Activated T-cell treated with anti-CD3 and anti-CD28 coated beads, Interleukin-2, amount 50 U/mL, for 4 hours (primary cell): ENCODE data around the gene AKT2. TPM values are rescaled to one million over a fixed set of nuclear protein-coding genes. Genes with fewer than 3 reads are reported as not detected.
"Not testable (repeated sequence)": the region's sequence is repeated elsewhere in the genome, so short reads cannot be mapped to it uniquely, and the experiment has no call there.

Source experiments
- ATAC-seq, 2 donors: fragments of 200-7000 bp; cut with Tn5 transposase; one replicate each; pipeline ENCODE4 v1.10.0; 2021
- DNase-seq: peaks from one replicate; pipeline ENCODE4 v3.0.0-alpha.2; 2020
- H3K27me3 Mint-ChIP-seq: one replicate; pipeline ENCODE4 v1.8.0; 2021; ENCODE audit warnings: low read depth, mixed read lengths
- H3K36me3 Mint-ChIP-seq: one replicate; pipeline ENCODE4 v1.8.0; 2022; ENCODE audit warnings: mixed read lengths; ENCODE audit not compliant: insufficient read depth
- H3K4me1 Mint-ChIP-seq: one replicate; pipeline ENCODE4 v1.8.0; 2021; ENCODE audit warnings: low read depth, mixed read lengths
- H3K4me3 Mint-ChIP-seq: one replicate; pipeline ENCODE4 v1.8.0; 2021; ENCODE audit warnings: mild to moderate bottlenecking, moderate library complexity, mixed read lengths
- H3K9me3 Mint-ChIP-seq: one replicate; pipeline ENCODE4 v1.8.0; 2021; ENCODE audit warnings: mixed read lengths
- total RNA-seq, 3 donors: library from RNA; stranded (reverse); gene quantifications; one replicate each; pipeline ENCODE4 v1.2.1, GENCODE V29; 2021

AKT2 gene
- total RNA-seq, 3 donors from 2014 or later: 147 to 158 (median 151) TPM

DNA sequence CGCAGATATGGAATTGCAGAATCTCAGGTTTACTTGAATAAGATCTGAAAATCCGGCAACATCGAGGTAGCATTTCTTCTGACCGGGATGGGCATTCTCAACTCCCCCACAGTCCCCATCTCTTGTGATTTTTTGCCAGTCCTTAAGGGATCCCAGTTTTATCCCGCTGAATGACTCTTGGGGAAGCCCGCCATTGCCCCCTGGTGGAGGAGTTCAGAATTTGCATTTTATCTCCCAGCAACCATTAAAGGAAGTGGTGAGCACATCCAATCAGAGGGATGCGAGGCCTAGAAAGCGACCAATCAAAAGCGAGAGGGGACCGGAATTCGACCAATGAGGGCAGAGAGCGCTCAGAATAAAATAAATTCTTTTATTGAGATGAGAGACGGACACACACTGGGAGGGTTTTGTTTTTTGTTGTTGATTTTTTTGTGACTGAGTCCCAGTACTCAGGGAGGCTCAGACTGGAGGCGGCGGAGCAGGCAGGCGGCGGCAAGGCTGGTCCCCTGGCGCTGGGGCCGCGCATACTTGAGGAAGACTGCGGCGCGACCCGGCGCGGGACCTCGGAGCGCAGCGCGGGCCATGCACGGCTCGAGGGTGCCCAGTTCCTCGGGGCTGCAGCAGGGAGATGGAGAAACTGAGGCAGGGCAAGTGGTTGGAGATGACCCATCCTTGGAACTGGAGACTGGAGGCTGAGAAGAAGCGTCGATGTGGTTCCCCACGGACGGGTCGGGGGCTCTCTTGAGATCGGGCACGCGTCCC, 63.1 kb downstream of the AKT2 start:
- peak overlapping the region; percentile 4 for H3K4me3 Mint-ChIP-seq
- H3K4me1 Mint-ChIP-seq: peaks cover 18% of the 10 kb centered on the region
- peak; percentile 65 for DNase-seq
- peaks cover 59% of the 10 kb centered on the region for H3K27me3 Mint-ChIP-seq
- H3K9me3 Mint-ChIP-seq: peaks cover 4% of the 10 kb centered on the region
- H3K36me3 Mint-ChIP-seq: no peaks in the 10 kb centered on the region
- peak; percentile 77 for ATAC-seq

DNA sequence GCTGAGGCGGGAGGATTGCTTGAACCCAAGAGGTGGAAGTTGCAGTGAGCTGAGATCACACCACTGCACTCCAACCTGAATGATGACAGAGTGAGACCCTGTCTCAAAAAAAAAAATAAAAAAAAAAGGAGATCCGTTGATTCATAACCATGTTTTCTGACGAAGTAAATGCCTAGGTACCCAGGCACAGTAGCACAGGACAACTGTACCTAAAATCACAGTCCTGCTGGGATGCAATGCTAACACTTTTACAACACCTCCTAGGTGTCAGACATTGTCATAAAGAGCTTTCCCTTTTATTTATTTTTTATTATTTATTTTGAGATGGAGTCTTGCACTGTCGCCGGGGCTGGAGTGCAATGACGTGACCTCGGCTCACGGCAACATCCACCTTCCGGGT, 64.5 kb downstream of the AKT2 start:
- peaks cover 15% of the 10 kb centered on the region for H3K4me1 Mint-ChIP-seq
- peaks cover 4% of the 10 kb centered on the region for H3K9me3 Mint-ChIP-seq
- peaks cover 62% of the 10 kb centered on the region for H3K27me3 Mint-ChIP-seq

DNA sequence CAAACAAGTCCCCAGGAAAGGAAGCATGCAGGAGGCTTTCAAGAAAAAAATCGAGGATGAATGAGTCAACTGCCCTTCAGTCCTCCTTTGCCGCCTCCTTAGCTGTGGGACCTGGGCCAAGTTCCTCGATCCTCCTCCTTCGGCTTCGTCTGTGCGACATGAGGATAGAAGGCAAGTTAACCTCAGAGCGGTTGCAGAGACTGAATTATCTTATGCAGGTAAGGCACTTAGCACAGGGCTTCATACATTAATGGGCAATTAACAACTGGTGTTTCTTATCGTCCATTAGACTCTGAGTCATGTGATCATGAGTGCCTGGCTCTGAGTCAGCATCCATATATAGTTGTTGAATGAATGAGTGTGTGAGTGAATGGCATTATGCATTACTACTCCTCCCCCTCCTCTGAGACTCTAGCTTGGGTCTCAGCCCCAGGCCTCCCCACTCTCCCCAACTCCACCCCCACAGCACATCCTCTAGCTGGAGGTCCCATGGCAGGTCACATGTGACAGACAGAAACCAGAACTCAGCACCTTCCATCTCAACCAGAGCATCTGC, 65.3 kb downstream of the AKT2 start:
- Mint-ChIP-seq H3K4me1 (peaks cover 12% of the 10 kb centered on the region), H3K36me3 (no peaks in the 10 kb centered on the region), H3K4me3 (no peak overlapping the region), H3K9me3 (peaks cover 4% of the 10 kb centered on the region), H3K27me3 (peaks cover 53% of the 10 kb centered on the region)
- ATAC-seq: peak; percentile 49 to 53
- no peak for DNase-seq

More for the DNA sequence above, 64.5 kb downstream of the AKT2 start:
- Mint-ChIP-seq H3K4me3 (no peak overlapping the region), H3K36me3 (no peaks in the 10 kb centered on the region)
- no peak for ATAC-seq
- DNase-seq: no peak

DNA sequence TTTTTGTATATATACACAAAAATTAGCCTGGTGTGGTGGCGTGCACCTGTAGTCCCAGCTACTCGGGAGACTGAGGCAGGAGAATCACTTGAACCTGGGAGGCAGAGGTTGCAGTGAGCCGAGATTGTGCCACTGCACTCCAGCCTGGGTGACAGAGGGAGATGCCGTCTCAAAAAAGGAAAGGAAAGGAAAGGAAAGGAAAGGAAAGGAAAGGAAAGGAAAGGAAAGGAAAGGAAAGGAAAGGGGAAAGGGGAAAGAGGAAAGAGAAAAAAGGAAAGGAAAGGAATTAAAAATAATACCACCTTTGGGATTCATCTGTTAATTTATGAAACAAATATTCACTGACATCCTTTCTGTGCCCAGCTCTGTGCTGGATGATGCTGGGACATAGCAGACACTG, 66.1 kb downstream of the AKT2 start:
- not testable (repeated sequence) for H3K36me3 Mint-ChIP-seq

DNA sequence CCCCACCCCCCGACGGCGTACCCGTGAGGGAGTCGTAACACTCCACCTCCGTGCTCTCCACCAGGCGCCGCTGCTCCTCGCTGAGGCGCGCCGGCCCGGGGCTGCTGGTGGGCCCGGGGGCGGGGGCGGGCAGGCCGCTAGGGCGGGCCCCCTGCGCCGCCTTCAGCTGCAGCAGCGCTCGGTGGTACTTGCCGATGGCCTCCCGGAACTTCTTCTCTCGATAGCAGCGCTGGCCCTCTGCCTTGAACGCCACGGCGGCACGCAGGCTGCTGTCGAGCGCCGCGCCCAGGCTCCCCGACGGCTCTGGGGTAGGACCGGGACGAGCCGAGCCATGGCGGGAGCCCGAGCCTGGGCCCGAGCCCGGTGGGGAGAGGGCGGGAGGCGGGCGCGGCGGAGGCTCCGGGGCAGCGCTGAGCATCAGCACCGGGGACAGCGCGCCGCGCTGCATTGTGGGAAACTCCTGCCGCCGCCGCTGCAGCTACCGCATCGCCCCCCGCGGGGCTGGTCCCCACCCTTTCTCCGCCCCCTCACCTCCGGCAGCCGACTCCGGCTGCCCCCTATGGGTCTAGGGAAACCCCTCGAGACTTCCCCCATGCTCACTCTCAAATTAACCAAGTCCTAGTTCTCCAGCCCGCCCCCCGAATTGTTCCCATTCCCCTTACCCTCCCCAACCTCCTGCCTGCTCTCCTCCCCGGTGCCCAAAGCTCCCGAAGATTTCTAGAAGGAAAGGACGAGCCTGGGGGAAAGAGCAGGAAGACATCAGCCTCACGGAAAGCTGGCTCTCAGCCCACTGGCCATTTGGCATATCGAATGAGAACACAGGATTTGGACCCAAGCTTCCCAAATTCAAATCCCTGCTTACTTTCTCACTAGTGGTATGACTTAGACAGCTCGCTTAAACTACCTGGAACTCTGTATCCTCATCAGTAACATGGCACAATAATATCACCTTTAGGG, 66.9 kb downstream of the AKT2 start, which contains the start of gene TTC9B:
TTC9B (minus strand) TSS at position 451 of the 957 bp plus-strand sequence; CDS start at position 448, 3 bp downstream.
- H3K36me3 Mint-ChIP-seq: no peaks in the 10 kb centered on the region
- H3K27me3 Mint-ChIP-seq: peaks cover 43% of the 10 kb centered on the region
- H3K4me3 Mint-ChIP-seq: no peak within 1 kb of the TSS
- H3K4me1 Mint-ChIP-seq: peaks cover 11% of the 10 kb centered on the region
- no peak for DNase-seq
- H3K9me3 Mint-ChIP-seq: peaks cover 4% of the 10 kb centered on the region
- ATAC-seq: peak; percentile 60 to 61

More for the DNA sequence above, 66.1 kb downstream of the AKT2 start:
- H3K9me3 Mint-ChIP-seq, H3K4me3 Mint-ChIP-seq, ATAC-seq, DNase-seq: not testable (repeated sequence)
- Mint-ChIP-seq H3K27me3 (peaks cover 45% of the 10 kb centered on the region), H3K4me1 (peaks cover 12% of the 10 kb centered on the region)

DNA sequence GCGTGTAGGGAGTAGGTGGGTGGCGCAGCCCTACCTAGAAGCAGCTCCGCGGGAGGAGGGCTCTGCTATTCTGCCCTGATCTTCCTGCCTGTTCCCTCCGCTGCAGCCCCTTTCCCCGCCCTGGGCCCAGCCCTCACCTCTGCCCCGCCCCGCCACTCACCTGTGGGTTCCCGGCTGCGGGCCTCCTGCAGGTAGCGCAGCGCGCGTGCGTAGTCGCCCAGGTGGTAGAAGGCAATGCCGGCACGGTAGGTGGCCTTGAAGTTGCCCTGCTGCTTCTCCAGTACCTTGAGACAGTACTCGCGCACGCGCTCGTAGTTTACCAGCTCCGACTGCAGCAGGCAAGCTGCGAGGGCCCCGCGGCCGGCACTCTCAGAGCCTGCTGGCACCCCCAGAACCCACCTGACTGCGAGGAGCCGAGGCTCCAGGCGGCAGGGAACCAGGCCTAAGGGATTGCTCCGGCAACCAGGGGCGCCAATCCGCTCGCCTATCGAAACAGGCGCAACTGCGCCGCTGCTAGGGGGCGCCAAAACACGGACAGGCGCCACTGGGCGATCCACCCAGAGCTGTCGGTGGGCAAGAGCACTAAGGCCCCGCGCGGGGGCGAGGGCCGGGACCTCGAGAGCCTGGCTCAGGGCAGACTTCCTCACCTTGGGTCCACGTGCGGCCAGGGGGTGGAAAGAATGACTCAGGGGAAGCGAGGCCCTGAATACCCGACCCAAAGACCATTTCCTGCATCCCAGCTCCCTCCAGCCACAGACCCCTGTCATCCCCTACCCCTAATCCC, 67.9 kb downstream of the AKT2 start:
- no peak for DNase-seq
- ATAC-seq: no peak
- Mint-ChIP-seq H3K36me3 (no peaks in the 10 kb centered on the region), H3K27me3 (peaks cover 43% of the 10 kb centered on the region), H3K9me3 (peaks cover 4% of the 10 kb centered on the region), H3K4me1 (peaks cover 11% of the 10 kb centered on the region), H3K4me3 (no peak overlapping the region)

DNA sequence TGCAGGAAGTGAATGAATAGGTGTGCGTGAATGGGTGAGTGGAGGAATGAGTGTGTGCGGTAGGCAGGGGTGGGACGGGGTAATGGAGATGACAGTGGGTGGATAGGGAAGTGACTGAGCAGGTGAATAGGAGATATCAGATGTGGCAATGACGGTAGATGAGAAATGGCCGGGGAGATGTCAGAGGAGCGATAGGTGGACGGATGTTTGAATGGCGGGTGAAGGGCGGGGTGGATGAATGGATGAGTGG, 68.4 kb downstream of the AKT2 start:
- Mint-ChIP-seq H3K27me3 (peaks cover 40% of the 10 kb centered on the region), H3K9me3 (no peaks in the 10 kb centered on the region), H3K4me3 (no peak overlapping the region), H3K4me1 (peaks cover 7% of the 10 kb centered on the region), H3K36me3 (no peaks in the 10 kb centered on the region)
- peak in 1 of 2 donors; percentile 19 for ATAC-seq
- no peak for DNase-seq

DNA sequence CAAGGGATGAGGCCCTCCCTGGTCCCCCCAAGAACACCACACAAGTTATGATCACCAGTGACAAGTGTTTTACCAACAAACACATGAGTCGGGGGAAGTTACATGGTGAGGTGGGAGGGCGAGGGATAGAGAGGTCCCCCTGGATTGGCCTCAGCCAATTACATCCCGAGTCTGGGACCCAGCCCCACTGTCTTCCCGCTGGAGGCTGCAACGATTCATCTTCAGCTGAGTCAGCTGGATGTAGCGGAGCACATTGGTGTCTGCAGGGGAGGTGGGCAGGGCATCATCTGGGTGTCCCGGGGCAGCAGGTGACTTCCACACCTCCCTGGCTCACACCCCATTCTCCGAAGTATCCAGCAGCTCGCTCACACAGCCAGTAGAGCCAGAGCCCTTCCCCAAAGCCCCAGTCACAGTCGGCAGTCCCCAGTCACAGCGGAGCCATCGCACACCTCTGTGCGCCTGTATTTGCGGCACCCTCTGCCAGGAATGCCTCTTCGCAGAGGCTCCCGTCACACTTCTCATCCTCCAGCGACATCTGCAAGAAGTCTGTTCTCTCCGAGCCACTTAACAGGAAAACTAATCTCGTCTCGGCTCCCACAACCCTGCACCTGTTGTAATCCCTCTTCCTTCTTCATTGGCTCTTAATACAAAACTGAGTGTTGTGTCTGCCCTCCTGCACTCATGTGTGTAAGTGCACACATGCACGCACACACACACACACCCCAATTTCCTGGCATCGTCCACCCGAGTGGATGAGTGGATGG, 69.0 kb downstream of the AKT2 start:
- Mint-ChIP-seq H3K4me3 (no peak overlapping the region), H3K9me3 (no peaks in the 10 kb centered on the region), H3K4me1 (peaks cover 7% of the 10 kb centered on the region), H3K36me3 (no peaks in the 10 kb centered on the region), H3K27me3 (peaks cover 40% of the 10 kb centered on the region)
- DNase-seq (no peak), ATAC-seq (no peak)

DNA sequence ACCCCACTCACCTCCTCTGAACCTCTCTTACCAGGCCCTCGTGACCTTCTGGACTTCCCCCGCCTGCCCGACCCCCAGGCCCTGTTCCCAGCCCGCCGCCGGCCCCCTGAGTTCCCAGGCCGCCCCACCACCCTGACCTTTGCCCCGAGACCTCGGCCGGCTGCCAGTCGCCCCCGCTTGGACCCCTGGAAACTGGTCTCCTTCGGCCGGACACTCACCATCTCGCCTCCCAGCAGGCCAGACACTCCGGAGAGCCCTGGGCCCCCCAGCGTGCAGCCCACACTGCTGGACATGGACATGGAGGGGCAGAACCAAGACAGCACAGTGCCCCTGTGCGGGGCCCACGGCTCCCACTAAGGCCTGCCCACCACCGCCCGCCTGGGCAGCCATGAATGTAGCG, 70.2 kb downstream of the AKT2 start:
- H3K27me3 Mint-ChIP-seq: peaks cover 35% of the 10 kb centered on the region
- H3K4me3 Mint-ChIP-seq: no peak overlapping the region
- H3K36me3 Mint-ChIP-seq: peaks cover 9% of the 10 kb centered on the region
- ATAC-seq (no peak), DNase-seq (no peak)
- peaks cover 5% of the 10 kb centered on the region for H3K4me1 Mint-ChIP-seq
- no peaks in the 10 kb centered on the region for H3K9me3 Mint-ChIP-seq

DNA sequence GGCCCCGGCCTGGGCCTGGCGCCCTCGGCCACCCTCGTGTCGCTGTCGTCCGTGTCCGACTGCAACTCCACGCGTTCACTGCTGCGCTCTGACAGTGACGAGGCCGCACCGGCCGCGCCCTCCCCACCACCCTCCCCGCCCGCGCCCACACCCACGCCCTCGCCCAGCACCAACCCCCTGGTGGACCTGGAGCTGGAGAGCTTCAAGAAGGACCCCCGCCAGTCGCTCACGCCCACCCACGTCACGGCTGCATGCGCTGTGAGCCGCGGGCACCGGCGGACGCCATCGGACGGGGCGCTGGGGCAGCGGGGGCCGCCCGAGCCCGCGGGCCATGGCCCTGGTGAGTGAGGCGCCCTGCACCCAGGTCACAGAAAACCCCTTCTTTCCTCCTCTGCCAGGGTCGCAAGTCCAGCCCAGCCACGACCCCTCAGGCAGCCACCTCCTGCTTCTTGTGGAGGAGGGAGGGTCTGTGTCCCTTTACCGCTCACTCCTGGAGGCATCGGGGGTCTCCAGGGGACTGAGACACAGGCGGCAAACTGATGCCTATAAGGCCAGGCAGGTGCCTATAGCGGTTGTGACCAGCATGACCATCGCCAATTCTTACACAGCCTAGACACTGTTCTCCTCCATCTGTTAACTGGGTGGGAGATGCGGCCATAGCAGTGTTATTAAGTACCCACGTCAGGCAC, 71.1 kb downstream of the AKT2 start:
- DNase-seq: no peak
- peaks cover 26% of the 10 kb centered on the region for H3K27me3 Mint-ChIP-seq
- H3K4me3 Mint-ChIP-seq: no peak overlapping the region
- peaks cover 4% of the 10 kb centered on the region for H3K4me1 Mint-ChIP-seq
- no peak for ATAC-seq
- H3K36me3 Mint-ChIP-seq: peaks cover 14% of the 10 kb centered on the region
- H3K9me3 Mint-ChIP-seq: no peaks in the 10 kb centered on the region

DNA sequence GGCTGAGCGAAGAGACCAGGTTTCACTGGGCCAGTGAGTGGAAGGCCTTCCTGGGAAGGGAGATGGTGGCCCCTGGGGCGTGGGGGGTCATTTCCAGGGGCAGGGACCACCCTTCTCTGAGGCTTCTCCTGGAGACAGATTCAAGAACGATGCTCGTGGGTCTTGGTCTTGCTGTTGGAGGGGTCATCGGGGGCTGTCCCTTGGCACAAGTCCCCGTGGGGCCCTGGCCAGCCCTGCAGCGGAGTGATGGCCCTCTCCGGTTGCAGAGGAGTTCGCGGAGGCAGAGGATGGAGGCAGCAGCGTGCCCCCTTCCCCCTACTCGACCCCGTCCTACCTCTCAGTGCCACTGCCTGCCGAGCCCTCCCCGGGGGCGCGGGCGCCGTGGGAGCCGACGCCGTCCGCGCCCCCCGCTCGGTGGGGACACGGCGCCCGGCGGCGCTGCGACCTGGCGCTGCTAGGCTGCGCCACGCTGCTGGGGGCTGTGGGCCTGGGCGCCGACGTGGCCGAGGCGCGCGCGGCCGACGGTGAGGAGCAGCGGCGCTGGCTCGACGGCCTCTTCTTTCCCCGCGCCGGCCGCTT, 71.8 kb downstream of the AKT2 start:
- Mint-ChIP-seq H3K4me1 (peaks cover 4% of the 10 kb centered on the region), H3K27me3 (peaks cover 20% of the 10 kb centered on the region), H3K36me3 (peaks cover 19% of the 10 kb centered on the region), H3K9me3 (no peaks in the 10 kb centered on the region), H3K4me3 (no peak overlapping the region)
- ATAC-seq (no peak), DNase-seq (no peak)

DNA sequence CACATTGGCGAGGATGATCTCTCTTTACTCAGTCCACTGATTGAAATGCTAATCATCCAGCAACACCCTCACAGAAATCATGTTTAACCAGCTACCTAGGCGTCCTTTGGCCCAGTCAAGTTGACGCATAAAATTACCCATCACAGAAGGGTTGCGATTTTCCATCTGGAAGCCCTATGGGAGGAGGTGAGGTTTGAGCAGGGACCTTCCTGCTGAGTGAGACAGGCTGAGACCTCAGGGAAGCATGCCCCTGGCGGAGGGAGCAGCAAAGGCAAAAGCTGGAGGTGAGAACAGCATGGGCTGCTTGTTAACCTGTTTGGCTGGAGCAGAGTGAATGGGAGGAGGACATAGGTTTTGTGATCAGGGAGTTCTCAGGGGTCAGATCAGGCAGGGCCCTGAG, 74.3 kb downstream of the AKT2 start:
- H3K4me3 Mint-ChIP-seq: no peak overlapping the region
- no peaks in the 10 kb centered on the region for H3K9me3 Mint-ChIP-seq
- H3K36me3 Mint-ChIP-seq: peaks cover 19% of the 10 kb centered on the region
- H3K4me1 Mint-ChIP-seq: no peaks in the 10 kb centered on the region
- DNase-seq (no peak), ATAC-seq (no peak)
- H3K27me3 Mint-ChIP-seq: peaks cover 1% of the 10 kb centered on the region

DNA sequence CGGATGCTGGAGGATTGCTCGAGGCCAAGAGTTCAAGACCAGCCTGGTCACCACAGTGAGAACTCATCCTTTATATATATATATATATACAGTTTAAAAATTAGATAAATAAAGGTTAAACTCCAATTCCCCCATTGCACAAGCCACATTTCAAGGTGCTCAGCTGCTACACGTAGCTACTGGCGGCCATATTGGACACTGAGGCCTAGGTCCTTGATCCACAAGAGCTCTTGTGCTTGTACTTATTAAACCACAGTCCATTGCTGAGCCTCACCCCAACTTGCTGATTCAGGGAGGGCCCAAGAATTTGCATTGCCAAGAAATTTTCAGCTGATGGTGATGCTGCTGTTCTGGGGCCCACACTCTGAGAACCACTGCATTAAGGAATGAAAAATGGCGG, 76.5 kb downstream of the AKT2 start:
- no peak for DNase-seq
- peaks cover 22% of the 10 kb centered on the region for H3K36me3 Mint-ChIP-seq
- H3K4me1 Mint-ChIP-seq: no peaks in the 10 kb centered on the region
- H3K27me3 Mint-ChIP-seq: no peaks in the 10 kb centered on the region
- no peak for ATAC-seq
- no peaks in the 10 kb centered on the region for H3K9me3 Mint-ChIP-seq
- H3K4me3 Mint-ChIP-seq: no peak overlapping the region
